GM12892 (cell line): ENCODE results near the gene CBX8.

Experiments
- DNase-seq: peaks from one replicate; pipeline ENCODE4 v3.0.0; 2011; ENCODE audit not compliant: insufficient read length
- FAIRE-seq: peaks from 2 replicates; lab custom pipeline; 2011; peaks lifted over from hg19 to GRCh38; lab: Jason Lieb, UNC
- POLR2A ChIP-seq: IDR thresholded peaks from 2 replicates; pipeline ENCODE4 v1.6.1; 2011; ENCODE audit warnings: low read depth, low read length, control low read depth
- POLR2AphosphoS5 ChIP-seq: IDR thresholded peaks from 2 replicates; pipeline ENCODE4 v1.6.1; 2011; ENCODE audit warnings: low read depth, low read length, control low read depth
- TAF1 ChIP-seq: IDR thresholded peaks from 2 replicates; pipeline ENCODE4 v1.6.1; 2011; ENCODE audit warnings: low read depth, mild to moderate bottlenecking, control low read depth, low read length, borderline replicate concordance

The CBX8 gene

DNA sequence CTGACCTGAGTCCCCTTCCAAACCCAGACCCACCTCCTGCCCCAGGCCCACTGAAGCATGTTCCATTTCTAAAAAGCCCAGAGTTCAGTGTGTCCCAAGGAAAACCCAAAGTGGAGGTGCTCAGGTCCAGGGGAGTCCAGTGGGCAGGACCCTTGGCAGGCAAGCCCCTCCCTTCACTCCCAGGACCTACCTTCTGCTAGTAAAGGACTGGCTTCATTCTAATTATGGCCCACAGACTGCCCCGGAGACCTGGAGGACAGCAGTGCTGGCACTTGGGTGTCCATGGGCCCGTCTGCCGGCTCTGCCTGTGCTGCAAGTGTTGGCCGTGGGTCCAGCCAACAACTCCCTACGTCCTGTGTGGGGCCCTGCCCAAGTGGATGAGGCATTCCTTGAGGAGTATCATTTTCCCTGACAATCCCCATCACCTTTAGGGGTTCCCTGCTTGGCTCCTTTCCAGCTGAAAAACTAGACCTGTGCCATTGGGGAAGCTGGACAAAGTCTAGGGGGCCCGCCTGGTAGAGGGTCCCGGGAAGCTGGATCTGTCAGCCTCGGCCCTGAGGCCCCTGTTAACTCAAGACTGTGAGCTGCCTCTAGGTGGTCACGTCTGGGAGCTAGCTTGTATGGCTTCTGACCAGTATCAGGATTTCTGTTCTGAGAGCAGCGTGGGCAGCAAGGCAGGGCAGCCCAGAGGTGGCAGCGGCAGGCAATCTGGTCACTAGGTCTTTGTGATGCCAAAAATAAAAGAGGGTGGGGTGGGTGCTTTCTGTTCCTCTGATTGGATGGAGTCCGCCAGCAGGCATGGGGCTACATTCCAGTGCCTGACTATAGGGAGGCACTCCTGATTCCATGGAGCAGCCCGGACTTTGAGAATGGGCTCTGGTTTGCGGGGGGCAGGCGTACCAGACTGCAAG lies 10.7 kb downstream of the CBX8 start:
- FAIRE-seq = no peak
- TF ChIP-seq TAF1 (no peak), POLR2AphosphoS5 (no peak), POLR2A (no peak)
- DNase-seq = no peak

DNA sequence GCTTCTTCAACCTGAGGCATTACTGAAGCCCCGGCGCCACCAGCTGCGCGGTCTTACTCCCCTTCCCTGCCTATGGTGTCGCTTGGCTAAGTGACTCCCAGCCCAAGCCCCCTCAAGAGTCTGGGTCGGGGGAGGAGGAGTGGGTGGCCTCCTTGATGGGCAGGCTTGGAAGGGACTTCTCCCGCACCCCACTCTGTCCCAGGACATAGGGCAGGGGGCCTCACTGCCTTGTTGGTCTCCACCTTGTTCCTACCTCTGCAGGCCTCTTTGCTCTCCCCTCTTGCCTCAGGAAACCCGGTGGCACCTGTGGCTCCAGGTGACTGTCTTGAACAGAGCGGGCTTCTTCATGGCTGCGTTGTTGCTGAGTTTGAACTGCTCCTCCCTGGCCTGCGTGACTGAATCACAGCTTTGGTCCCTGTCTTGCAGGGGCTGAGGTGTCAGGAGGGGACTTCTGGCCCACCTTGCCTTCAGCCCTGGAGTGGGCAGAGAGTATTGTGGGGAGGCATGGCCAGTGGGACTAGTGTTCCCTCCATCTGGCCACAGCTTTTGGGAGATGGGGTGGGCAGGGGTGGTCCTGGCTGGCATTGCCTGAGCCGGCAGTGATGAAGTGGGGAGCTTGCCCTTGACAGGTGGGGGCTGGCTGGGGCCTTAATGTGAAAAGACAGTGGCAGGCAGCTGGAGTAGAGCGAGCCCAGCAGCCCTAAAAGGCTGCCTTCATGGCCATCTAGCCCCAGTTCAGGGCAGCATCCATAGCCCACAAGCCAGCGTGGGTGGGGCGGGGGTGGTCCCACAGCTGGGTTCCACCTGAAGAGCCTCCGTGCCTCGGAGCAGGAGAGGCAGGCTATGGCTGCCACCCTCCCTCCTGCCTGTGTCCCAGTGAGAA lies 11.6 kb downstream of the CBX8 start:
- no peak for FAIRE-seq
- no peak for TF ChIP-seq POLR2AphosphoS5
- no peak for DNase-seq

DNA sequence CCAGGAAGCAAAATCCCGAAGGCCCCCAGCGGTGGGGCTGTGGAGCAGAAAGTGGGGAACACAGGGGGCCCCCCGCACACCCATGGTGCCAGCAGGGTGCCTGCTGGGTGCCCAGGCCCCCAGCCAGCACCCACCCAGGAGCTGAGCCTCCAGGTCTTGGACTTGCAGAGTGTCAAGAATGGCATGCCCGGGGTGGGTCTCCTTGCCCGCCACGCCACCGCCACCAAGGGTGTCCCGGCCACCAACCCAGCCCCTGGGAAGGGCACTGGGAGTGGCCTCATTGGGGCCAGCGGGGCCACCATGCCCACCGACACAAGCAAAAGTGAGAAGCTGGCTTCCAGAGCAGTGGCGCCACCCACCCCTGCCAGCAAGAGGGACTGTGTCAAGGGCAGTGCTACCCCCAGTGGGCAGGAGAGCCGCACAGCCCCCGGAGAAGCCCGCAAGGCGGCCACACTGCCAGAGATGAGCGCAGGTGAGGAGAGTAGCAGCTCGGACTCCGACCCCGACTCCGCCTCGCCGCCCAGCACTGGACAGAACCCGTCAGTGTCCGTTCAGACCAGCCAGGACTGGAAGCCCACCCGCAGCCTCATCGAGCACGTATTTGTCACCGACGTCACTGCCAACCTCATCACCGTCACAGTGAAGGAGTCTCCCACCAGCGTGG lies 12.4 kb downstream of the CBX8 start:
- DNase-seq = no peak
- FAIRE-seq = no peak
- no peak for TF ChIP-seq TAF1
- no peak for TF ChIP-seq POLR2AphosphoS5
- no peak for TF ChIP-seq POLR2A

DNA sequence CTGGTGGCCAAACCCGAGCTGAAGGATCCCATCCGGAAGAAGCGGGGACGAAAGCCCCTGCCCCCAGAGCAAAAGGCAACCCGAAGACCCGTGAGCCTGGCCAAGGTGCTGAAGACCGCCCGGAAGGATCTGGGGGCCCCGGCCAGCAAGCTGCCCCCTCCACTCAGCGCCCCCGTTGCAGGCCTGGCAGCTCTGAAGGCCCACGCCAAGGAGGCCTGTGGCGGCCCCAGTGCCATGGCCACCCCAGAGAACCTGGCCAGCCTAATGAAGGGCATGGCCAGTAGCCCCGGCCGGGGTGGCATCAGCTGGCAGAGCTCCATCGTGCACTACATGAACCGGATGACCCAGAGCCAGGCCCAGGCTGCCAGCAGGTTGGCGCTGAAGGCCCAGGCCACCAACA lies 13.0 kb downstream of the CBX8 start:
- FAIRE-seq = no peak
- no peak for DNase-seq
- TF ChIP-seq POLR2A (no peak), TAF1 (no peak)

DNA sequence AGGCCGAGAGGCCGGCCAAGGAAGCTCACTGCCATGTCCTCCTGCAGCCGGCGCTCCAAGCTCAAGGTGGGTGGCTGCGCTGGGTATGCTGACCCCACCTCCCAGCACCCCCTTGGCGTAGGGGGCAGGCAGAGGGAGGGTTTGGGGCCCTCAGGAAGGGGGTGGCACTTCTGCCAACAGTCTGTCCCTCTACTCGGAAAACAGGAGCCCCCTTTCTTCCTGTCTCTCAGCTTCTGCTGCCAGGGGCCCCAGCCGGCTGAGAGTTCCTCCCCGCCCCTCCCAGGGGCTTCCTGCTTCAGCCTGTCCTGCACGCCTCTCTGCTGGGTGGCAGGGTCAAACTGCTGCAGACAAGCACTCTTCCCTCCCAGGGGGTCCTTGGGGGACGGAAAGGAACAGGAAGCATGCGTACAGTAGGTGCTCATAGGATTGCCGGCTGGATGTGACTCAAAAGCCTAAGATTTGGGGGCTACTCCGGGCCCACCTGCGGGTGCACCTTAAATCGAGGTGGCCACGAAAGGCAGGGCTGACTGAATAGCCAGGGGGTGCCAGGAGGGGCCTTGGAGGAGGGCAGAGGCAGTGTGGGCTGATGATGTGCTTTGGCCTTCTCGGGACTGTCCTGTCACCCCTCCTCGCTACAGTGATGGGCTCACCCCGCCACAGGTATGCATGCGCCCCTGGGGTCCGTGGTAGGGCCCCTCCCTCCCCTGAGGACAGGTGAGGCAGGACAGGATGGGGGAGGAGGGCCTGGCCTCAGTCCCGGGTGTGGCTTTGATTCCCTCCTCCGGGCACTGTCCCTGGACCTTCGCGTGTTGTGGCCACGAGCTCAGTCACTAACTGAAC lies 14.9 kb downstream of the CBX8 start:
- no peak for DNase-seq
- FAIRE-seq = no peak
- no peak for TF ChIP-seq POLR2A
- TF ChIP-seq POLR2AphosphoS5 = no peak
- TF ChIP-seq TAF1 = no peak

DNA sequence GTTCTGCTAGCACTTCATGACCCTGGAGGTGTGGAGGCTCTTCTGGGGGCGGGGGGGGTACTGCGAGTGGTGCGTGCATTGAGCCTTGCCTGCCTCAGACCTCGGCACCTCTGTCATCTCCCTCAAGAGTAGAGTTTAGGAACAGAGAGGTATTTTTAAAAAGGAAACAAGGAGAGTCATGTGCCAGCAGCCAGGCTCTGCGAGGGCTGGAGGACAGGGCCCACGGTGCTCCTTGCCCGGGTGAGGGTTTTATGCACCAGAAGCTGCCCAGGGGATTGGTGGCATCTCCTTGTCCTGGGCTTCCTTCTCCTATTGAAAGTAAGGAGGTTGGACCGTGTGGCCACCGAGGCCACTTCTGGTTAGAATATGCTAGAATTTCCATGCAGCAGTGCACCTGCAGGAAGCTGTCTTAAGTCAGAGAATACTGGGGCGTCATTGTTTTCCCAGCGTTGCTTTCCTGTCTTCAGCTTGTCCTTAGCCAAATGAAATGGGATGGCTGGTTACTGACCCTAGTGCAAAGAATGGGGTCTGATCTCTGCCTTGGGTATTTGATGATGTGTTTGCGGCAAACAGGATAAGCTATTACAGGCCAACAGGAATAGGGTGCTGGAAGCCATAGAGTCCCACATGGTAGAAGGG lies 15.7 kb downstream of the CBX8 start:
- DNase-seq (no peak), FAIRE-seq (no peak)
- TF ChIP-seq POLR2A = no peak

DNA sequence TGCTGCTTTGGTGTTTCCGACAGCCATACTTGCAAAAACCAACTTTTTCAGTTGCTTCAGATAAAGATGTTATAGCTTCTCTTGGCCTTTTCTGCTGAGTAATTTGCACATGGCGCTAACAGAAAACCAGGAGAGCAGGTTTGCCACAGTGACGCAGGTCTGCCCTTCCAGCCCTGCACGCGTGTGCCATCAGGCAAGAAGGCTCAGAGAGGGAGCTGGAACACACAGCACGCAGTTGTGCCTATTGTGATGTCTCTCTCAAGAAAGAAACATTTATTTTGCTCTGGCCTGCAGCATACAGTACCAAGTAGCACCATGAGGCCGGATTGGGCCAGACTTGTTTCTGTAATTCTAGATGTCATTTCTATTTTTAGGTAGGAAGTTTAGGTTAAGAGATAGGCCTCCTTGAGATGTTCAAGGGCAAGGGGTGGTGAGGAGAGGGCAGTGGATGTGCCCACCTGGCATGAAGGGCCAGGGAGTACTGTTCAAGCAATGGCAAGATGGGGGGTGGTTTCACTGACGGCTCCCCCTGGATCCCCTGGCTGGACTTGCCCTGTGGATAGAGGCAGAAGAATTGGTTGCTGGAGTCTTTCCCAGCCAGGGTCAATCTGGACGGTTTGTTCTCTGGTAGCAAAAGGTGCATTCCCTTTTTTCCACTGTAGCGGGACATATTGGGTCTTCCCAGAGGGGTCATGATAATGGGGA lies 17.1 kb downstream of the CBX8 start:
- TF ChIP-seq TAF1 = no peak
- no peak for TF ChIP-seq POLR2A
- no peak for TF ChIP-seq POLR2AphosphoS5
- FAIRE-seq = no peak
- no peak for DNase-seq

DNA sequence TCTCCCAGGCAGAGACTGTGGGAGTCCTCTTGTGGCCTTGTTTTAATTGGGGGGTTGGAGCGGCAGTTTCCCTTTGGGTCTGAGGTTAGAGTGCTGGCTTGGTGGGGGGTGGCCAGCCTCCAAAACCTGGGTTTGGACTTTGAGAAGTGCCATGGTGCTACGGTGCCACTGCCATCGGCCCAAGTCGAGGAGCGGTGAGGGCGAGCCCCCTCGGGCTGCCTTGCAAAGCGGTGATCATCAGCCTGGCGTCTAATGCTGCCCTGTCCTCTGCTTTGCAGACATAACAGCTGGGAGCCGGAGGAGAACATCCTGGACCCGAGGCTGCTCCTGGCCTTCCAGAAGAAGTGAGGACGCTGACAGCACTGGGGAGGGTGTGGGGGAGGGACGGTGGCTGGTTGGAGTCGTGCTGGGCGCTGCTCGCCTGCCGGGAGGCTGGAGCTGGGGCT lies 17.8 kb downstream of the CBX8 start:
- TF ChIP-seq POLR2AphosphoS5 (no peak), TAF1 (no peak), POLR2A (no peak)
- FAIRE-seq = no peak
- no peak for DNase-seq

DNA sequence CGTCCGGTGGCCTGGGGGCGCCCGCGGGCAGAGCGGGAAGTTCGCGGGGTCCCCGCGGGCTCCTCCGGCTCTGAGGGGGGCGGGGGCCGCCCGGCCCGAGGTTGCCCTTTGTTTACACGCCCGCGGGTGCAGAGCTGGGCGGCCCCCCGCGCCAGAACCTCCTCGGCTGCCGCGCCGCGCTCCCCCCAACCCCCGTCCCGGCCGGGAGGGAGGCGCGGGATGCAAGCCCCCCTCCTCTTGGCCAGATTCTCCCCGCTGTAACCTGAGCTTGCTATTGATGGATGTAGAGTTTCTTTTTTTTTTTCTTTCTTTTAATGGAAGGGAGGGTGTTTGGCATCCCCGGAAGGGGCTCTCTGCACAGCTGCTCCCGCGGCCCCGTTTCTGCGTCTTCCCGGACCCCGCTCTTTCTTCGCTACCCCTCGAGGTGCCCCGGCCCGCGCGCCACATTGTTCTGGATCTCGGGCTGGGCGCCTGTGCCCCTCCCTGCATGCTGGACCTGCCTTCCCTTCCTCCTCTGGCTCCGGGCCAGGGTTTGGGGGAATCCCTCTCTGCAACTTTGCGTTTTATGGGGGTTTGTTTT lies 18.3 kb downstream of the CBX8 start:
- FAIRE-seq (no peak), DNase-seq (no peak)
- no peak for TF ChIP-seq POLR2AphosphoS5
- TF ChIP-seq TAF1 = no peak

DNA sequence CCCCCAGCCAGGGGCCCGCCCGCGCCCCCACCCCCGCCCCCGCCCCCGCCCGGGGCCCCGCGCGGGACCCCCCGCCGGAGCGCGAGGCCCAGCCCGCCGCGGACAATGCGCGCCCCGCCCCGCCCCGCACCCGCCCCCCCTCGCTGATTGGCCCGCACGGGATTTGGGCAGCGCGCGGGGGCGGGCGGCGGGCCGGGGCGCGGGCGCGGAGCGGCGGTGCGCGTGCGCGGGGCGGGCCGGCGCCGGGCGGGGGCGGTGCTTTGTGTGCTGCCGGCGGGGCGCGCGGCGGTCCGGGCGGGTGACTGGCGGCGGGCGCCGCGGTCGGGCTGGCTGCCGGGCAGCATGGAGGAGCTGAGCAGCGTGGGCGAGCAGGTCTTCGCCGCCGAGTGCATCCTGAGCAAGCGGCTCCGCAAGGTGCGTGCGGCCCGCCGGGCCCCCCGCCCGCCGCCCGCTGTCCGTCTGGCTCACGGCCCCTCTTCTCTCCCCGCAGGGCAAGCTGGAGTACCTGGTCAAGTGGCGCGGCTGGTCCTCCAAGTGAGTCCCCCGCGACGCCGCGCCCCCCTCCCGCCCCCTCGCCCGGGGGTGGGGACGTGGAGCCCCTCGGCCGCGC lies 18.9 kb downstream of the CBX8 start, which contains the start of gene CBX2:
TSS of gene CBX2 (plus strand) at position 255 of the 610 bp plus-strand sequence. CDS start at position 343, 88 bp downstream.
- TF ChIP-seq POLR2AphosphoS5 (no peak), POLR2A (no peak), TAF1 (no peak)
- FAIRE-seq (peak; percentile 48), DNase-seq (peak; percentile 93)
